H1 (cell line): ENCODE measurements around the gene AHRR. TPM values are rescaled to one million over a fixed set of nuclear protein-coding genes. Genes with fewer than 3 reads are reported as not detected.

ENCODE experiments used
- CTCF ChIA-PET: fragments of 300-600 bp; sonication (Branson Sonifier 250); formaldehyde crosslinking; loops from one replicate; lab custom pipeline; 2021; ENCODE audit not compliant: partially characterized antibody; lab: Charles Lee
- POLR2A ChIA-PET: fragments of 300-600 bp; sonication (Branson Sonifier 250); formaldehyde crosslinking; loops from one replicate; lab custom pipeline; 2021; ENCODE audit warnings: inconsistent platforms; ENCODE audit not compliant: partially characterized antibody; lab: Charles Lee
- DNase-seq, 2 experiments: peaks; one replicate each; pipeline versions ENCODE4 v3.0.0 to v3.0.0-alpha.2; 2010 to 2022; ENCODE audit warnings: low spot score in 2 of 2, low read depth in 1 of 2, mixed read lengths in 1 of 2
- FAIRE-seq: peaks from 2 replicates; lab custom pipeline; 2011; peaks lifted over from hg19 to GRCh38; lab: Jason Lieb, UNC
- H2AFZ ChIP-seq: 2 replicates; pipeline ENCODE4 v1.8.1; 2012; ENCODE audit warnings: low read length, inconsistent platforms
- H2AK5ac ChIP-seq: 2 replicates; pipeline ENCODE4 v1.6.1; 2013; ENCODE audit warnings: low read depth, low read length
- H2BK120ac ChIP-seq: replicated peaks from 2 replicates; pipeline ENCODE3; 2013; ENCODE audit warnings: low read depth, low read length, inconsistent platforms
- H2BK12ac ChIP-seq: 2 replicates; pipeline ENCODE4 v1.6.1; 2013; ENCODE audit warnings: low read depth, low read length
- H2BK15ac ChIP-seq: 2 replicates; pipeline ENCODE4 v1.6.1; 2013; ENCODE audit warnings: low read length
- H2BK20ac ChIP-seq: 2 replicates; pipeline ENCODE4 v1.6.1; 2013; ENCODE audit warnings: low read length
- H2BK5ac ChIP-seq: 2 replicates; pipeline ENCODE4 v1.6.1; 2013; ENCODE audit warnings: low read depth, low read length
- H3K14ac ChIP-seq: 2 replicates; pipeline ENCODE4 v1.6.1; 2013; ENCODE audit warnings: inconsistent platforms; ENCODE audit not compliant: insufficient read length
- H3K18ac ChIP-seq: 2 replicates; pipeline ENCODE4 v1.6.1; 2013; ENCODE audit warnings: low read length; ENCODE audit errors: extremely low read depth
- H3K23ac ChIP-seq: 2 replicates; pipeline ENCODE4 v1.6.1; 2013; ENCODE audit warnings: inconsistent platforms; ENCODE audit not compliant: insufficient read length
- H3K23me2 ChIP-seq: 2 replicates; pipeline ENCODE4 v1.6.1; 2013; ENCODE audit warnings: low read depth, low read length
- H3K27ac ChIP-seq: 2 replicates; pipeline ENCODE4 v1.6.1; 2011; ENCODE audit warnings: low read depth, low read length, inconsistent platforms
- H3K27me3 ChIP-seq, 4 experiments: replicated peaks in 1 of 4; 1 replicate in 1 of 4; 2 replicates in 3 of 4; pipeline versions ENCODE4 v1.6.1 to v1.8.1; 2011 to 2013; ENCODE audit warnings: low read length in 3 of 4, mild to moderate bottlenecking in 3 of 4, inconsistent platforms in 2 of 4, mixed read lengths in 2 of 4, moderate library complexity in 1 of 4; ENCODE audit not compliant: control insufficient read depth in 3 of 4, insufficient read depth in 3 of 4; ENCODE audit errors: extremely low read depth in 1 of 4
- H3K36me3 ChIP-seq, 4 experiments: 2 replicates each; pipeline versions ENCODE4 v1.6.1 to v1.8.1; 2011 to 2013; ENCODE audit warnings: mild to moderate bottlenecking in 4 of 4, low read length in 3 of 4, moderate library complexity in 2 of 4, control low read depth in 1 of 4, inconsistent platforms in 1 of 4; ENCODE audit not compliant: insufficient read depth in 4 of 4, control insufficient read depth in 2 of 4
- H3K4ac ChIP-seq: replicated peaks from 2 replicates; pipeline ENCODE3; 2013; ENCODE audit warnings: low read length, low read depth, mixed read lengths, inconsistent platforms; ENCODE audit not compliant: insufficient read length
- H3K4me1 ChIP-seq, 4 experiments: replicated peaks in 1 of 4; 1 replicate in 1 of 4; 2 replicates in 3 of 4; pipeline versions ENCODE4 v1.6.1 to v1.8.1; 2011 to 2013; ENCODE audit warnings: low read length in 3 of 4, inconsistent platforms in 2 of 4, mixed read lengths in 1 of 4; ENCODE audit not compliant: insufficient read depth in 4 of 4, control insufficient read depth in 3 of 4
- H3K4me2 ChIP-seq, 2 experiments: 2 replicates each; pipeline versions ENCODE4 v1.6.1 to v1.8.1; 2011 to 2013; ENCODE audit warnings: low read depth in 2 of 2, low read length in 2 of 2, control low read depth in 1 of 2, inconsistent platforms in 1 of 2, mild to moderate bottlenecking in 1 of 2; ENCODE audit not compliant: insufficient read depth in 1 of 2
- H3K4me3 ChIP-seq, 4 experiments: fragments of 200-600, 300-600 bp in 1 of 4; sonication (generic), shearing (Covaris generic), sonication (Bioruptor Twin) in 1 of 4; 2 replicates each; pipeline versions ENCODE4 v1.5.1 to v1.8.1; 2011 to 2016; ENCODE audit warnings: low read length in 4 of 4, low read depth in 3 of 4, control low read depth in 2 of 4, inconsistent platforms in 2 of 4, mild to moderate bottlenecking in 2 of 4, mixed read lengths in 1 of 4, moderate library complexity in 1 of 4; ENCODE audit not compliant: insufficient read depth in 2 of 4; ENCODE audit errors: extremely low read depth in 1 of 4
- H3K56ac ChIP-seq: replicated peaks from 2 replicates; pipeline ENCODE3; 2013; ENCODE audit warnings: low read depth, mild to moderate bottlenecking, mixed read lengths, low read length, inconsistent platforms; ENCODE audit not compliant: insufficient read length
- H3K79me1 ChIP-seq: 2 replicates; pipeline ENCODE4 v1.6.1; 2013; ENCODE audit warnings: low read depth, low read length, control low read depth
- H3K79me2 ChIP-seq, 2 experiments: 2 replicates each; pipeline versions ENCODE4 v1.6.1 to v1.8.1; 2012 to 2013; ENCODE audit warnings: low read length in 2 of 2, mild to moderate bottlenecking in 2 of 2, inconsistent platforms in 1 of 2; ENCODE audit not compliant: insufficient read depth in 2 of 2, control insufficient read depth in 1 of 2
- H3K9ac ChIP-seq, 4 experiments: replicated peaks in 1 of 4; 1 replicate in 1 of 4; 2 replicates in 3 of 4; pipeline versions ENCODE4 v1.6.1 to v1.8.1; 2011 to 2013; ENCODE audit warnings: low read depth in 3 of 4, low read length in 3 of 4, control low read depth in 2 of 4, mild to moderate bottlenecking in 2 of 4, moderate library complexity in 2 of 4, inconsistent platforms in 1 of 4; ENCODE audit errors: extremely low read depth in 1 of 4
- H3K9me3 ChIP-seq, 2 experiments: 2 replicates each; pipeline versions ENCODE4 v1.6.1 to v1.8.1; 2012 to 2013; ENCODE audit warnings: mild to moderate bottlenecking in 2 of 2, moderate library complexity in 2 of 2, control low read depth in 1 of 2, inconsistent platforms in 1 of 2, low read depth in 1 of 2, low read length in 1 of 2, mixed read lengths in 1 of 2; ENCODE audit not compliant: insufficient read depth in 2 of 2
- H4K20me1 ChIP-seq, 2 experiments: replicated peaks in 1 of 2; 2 replicates each; pipeline versions ENCODE3 to v1.8.1; 2011 to 2013; ENCODE audit warnings: inconsistent platforms in 2 of 2, low read length in 2 of 2, mild to moderate bottlenecking in 1 of 2; ENCODE audit not compliant: insufficient read depth in 2 of 2, control insufficient read depth in 1 of 2
- H4K5ac ChIP-seq: 2 replicates; pipeline ENCODE4 v1.6.1; 2013; ENCODE audit warnings: low read length, low read depth, mixed read lengths, inconsistent platforms; ENCODE audit not compliant: insufficient read length
- H4K8ac ChIP-seq: 2 replicates; pipeline ENCODE4 v1.8.0; 2013; ENCODE audit warnings: mild to moderate bottlenecking, moderate library complexity, low read length, inconsistent platforms; ENCODE audit not compliant: insufficient read depth; ENCODE audit errors: extremely low read depth
- H4K91ac ChIP-seq: replicated peaks from 2 replicates; pipeline ENCODE3; 2013; ENCODE audit warnings: low read length, mixed read lengths, inconsistent platforms; ENCODE audit not compliant: insufficient read length
- ASH2L ChIP-seq: fragments of 200-600, 300-600 bp; sonication (generic); IDR thresholded peaks from one replicate; pipeline ENCODE4 v1.7.1; 2017; ENCODE audit warnings: low read length
- CEBPB ChIP-seq: IDR thresholded peaks from 2 replicates; pipeline ENCODE4 v1.6.1; 2012; ENCODE audit warnings: low read depth, low read length
- CHD1 ChIP-seq: IDR thresholded peaks from 2 replicates; pipeline ENCODE4 v1.6.1; 2012; ENCODE audit warnings: low read depth, low read length, improper control_type of control experiment
- EP300 ChIP-seq, 2 experiments: IDR thresholded peaks; 1 replicate in 1 of 2; 2 replicates in 1 of 2; pipeline ENCODE4 v1.6.1; 2011 to 2012; ENCODE audit warnings: low read depth in 2 of 2, low read length in 2 of 2, mild to moderate bottlenecking in 2 of 2, borderline replicate concordance in 1 of 2, inconsistent platforms in 1 of 2, moderate library complexity in 1 of 2
- KDM1A ChIP-seq: fragments of 200-600, 300-600 bp; sonication (generic); IDR thresholded peaks from 2 replicates; pipeline ENCODE4 v1.7.1; 2016; ENCODE audit warnings: mild to moderate bottlenecking, low read length, borderline replicate concordance
- KDM5A ChIP-seq: fragments of 200-600 bp; IDR thresholded peaks from 2 replicates; pipeline ENCODE4 v1.7.1; 2012; ENCODE audit warnings: mild to moderate bottlenecking, low read length, inconsistent platforms, mixed read lengths
- PHF8 ChIP-seq: fragments of 200-600 bp; sonication (generic); conservative IDR thresholded peaks from 2 replicates; pipeline ENCODE4 v1.7.1; 2012; ENCODE audit warnings: low read depth, mild to moderate bottlenecking, inconsistent platforms, low read length, moderate library complexity
- POU5F1 ChIP-seq: IDR thresholded peaks from 2 replicates; pipeline ENCODE4 v1.6.1; 2011; ENCODE audit warnings: low read depth, mild to moderate bottlenecking, low read length, moderate library complexity
- RXRA ChIP-seq: IDR thresholded peaks from 2 replicates; pipeline ENCODE4 v1.6.1; 2011; ENCODE audit warnings: low read depth, mild to moderate bottlenecking, low read length, moderate library complexity; ENCODE audit not compliant: insufficient read depth
- WGBS, 2 experiments: shearing (Covaris generic) in 1 of 2; methylation state at CpG; one replicate each; pipeline versions ENCODE4 v1.1.6 to v1.1.7; 2013 to 2015; ENCODE audit warnings: low lambda C conversion rate in 2 of 2, mixed read lengths in 2 of 2, inconsistent platforms in 1 of 2, low coverage in 1 of 2, missing lambda C conversion rate in 1 of 2; ENCODE audit not compliant: insufficient replicate concordance in 2 of 2, insufficient coverage in 1 of 2, insufficient read length in 1 of 2; ENCODE audit errors: extremely low coverage in 1 of 2, missing lambda C conversion rate in 1 of 2; 5-methylcytosine and 5-hydroxymethylcytosine counted together
- polyA plus RNA-seq, 7 experiments: library from polyadenylated mRNA; depleted of rRNA in 3 of 7; stranded (reverse) in 5 of 7; unstranded in 2 of 7; fragments of >200 nt in 5 of 7; fragments of 200-250 nt in 2 of 7; gene quantifications; 1 replicate in 5 of 7; 2 replicates in 1 of 7; 4 replicates in 1 of 7; pipeline versions ENCODE4 v1.2.1 to v1.2.3, GENCODE V29; 2011 to 2013; ENCODE audit warnings: missing spikeins in 2 of 7, mixed read lengths in 2 of 7
- total RNA-seq: library from RNA; stranded (reverse); fragmentation: NEBNext Ultra II Directional; extraction: Animal tissue kit (Norgen Biotek cat#: 25700); gene quantifications from 2 replicates; pipeline ENCODE4 v1.2.1, GENCODE V29; 2021
- TF ChIP-seq, protein P1 (sequence below), 3 experiments: IDR thresholded peaks; 1 replicate in 2 of 3; 2 replicates in 1 of 3; pipeline versions ENCODE4 v1.5.1 to v1.6.1; 2011; ENCODE audit warnings: low read length in 3 of 3, mild to moderate bottlenecking in 3 of 3, inconsistent platforms in 2 of 3, low read depth in 1 of 3, moderate library complexity in 1 of 3; ENCODE audit not compliant: insufficient read depth in 1 of 3; ENCODE audit errors: control extremely low read depth in 1 of 3

The AHRR gene
- total and polyA plus RNA-seq, 2 of the 8 experiments (the other 6 are each of a cell fraction or from before 2014, with no cell fraction given), result 0.41 to 0.80 TPM

DNA sequence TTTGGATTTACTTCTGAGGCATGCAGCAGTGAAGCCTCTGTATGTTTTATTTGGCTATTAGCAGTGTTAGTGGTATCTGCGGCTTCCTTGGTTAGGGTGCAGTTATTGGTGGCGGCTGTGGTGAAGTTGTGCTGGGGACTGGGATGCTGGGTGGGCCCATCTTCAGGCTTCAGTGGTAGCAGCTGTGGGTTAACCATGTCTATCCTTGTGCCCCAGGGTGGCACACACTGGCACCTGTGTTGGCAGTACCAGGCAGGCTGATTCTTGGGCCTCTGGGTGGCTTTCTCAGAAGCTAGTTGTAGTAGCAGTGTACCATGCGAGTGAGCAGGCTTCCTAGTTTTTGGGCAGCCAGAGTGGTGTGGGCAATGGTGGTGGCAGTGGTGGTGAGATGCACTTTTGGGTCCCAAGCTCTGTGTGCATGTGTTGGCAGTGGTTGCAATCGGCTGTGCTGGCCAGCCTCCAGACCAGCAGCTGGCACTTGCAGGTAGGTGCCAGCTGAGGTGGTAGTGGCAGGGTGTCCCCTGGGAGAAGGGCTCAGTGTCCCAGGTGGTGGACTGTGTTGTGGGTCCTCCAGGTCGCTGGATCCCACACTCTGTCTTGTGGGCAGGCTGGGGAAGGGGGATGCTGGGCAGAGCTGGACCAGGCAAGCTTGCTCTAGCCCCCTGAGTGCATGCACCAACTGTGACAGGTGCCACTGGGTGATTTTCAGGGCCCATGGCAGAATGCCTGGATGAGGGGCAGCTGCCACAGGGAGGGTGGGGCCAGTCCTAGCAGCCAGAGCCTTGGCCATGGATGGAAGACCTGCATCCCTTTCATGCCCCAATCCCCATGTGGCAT, 13.6 kb downstream of the AHRR start:
- no peak overlapping the region for H3K4ac ChIP-seq
- H4K5ac ChIP-seq, result no peak overlapping the region
- no peaks in the 10 kb centered on the region for H3K79me2 ChIP-seq
- DNase-seq (no peak), FAIRE-seq (no peak)
- H2BK5ac ChIP-seq, result no peak overlapping the region
- H2AK5ac ChIP-seq, result no peak overlapping the region
- no peak overlapping the region for H4K91ac ChIP-seq
- no peak overlapping the region for H3K4me3 ChIP-seq
- H3K4me1 ChIP-seq, result no peaks in the 10 kb centered on the region; a peak in 1 of 7 replicates
- H2BK12ac ChIP-seq, result no peak overlapping the region
- no peak overlapping the region; a peak in 1 of 7 replicates for H3K9ac ChIP-seq
- H3K27me3 ChIP-seq, result no peaks in the 10 kb centered on the region; a peak in 1 of 7 replicates
- ChIA-PET CTCF (interaction anchor here (0.6 to 1.4 kb wide), 7 partner anchors 11 to 335 kb away, joined by 3 to 5 read pairs (median 4); partner anchors contain the start of gene AHRR), POLR2A (no interaction called here)
- H3K56ac ChIP-seq, result no peak overlapping the region
- H3K4me2 ChIP-seq, result no peak overlapping the region
- H3K23me2 ChIP-seq, result no peaks in the 10 kb centered on the region
- no peaks in the 10 kb centered on the region for H3K79me1 ChIP-seq
- peaks cover 0 to 6% of the 10 kb centered on the region in 2 experiments for H4K20me1 ChIP-seq
- H2AFZ ChIP-seq, result no peak overlapping the region
- H2BK15ac ChIP-seq, result no peak overlapping the region
- no peak overlapping the region for H4K8ac ChIP-seq
- no peak overlapping the region for H2BK120ac ChIP-seq
- WGBS, 2 experiments, result 86% methylated on average over 5 of the region's 5 CpGs; no CpG with 5 or more reads in 1 of the 2 experiments
- no peak overlapping the region for H3K23ac ChIP-seq
- H3K27ac ChIP-seq, result no peak overlapping the region
- H3K36me3 ChIP-seq, result no peaks in the 10 kb centered on the region
- H3K18ac ChIP-seq, result no peak overlapping the region
- H3K9me3 ChIP-seq, result no peaks in the 10 kb centered on the region
- H2BK20ac ChIP-seq, result no peak overlapping the region
- H3K14ac ChIP-seq, result no peak overlapping the region
- TF ChIP-seq CHD1 (no peak), ASH2L (no peak), PHF8 (no peak), POU5F1 (no peak), RXRA (no peak), KDM5A (no peak), CEBPB (no peak), KDM1A (no peak), EP300 (IDR thresholded peaks at IDR 0.05; ENCODE audit: borderline replicate concordance in 1 of 2, low read depth in 2 of 2, low read length in 2 of 2) (no peak)
- TF ChIP-seq, protein P1, sequence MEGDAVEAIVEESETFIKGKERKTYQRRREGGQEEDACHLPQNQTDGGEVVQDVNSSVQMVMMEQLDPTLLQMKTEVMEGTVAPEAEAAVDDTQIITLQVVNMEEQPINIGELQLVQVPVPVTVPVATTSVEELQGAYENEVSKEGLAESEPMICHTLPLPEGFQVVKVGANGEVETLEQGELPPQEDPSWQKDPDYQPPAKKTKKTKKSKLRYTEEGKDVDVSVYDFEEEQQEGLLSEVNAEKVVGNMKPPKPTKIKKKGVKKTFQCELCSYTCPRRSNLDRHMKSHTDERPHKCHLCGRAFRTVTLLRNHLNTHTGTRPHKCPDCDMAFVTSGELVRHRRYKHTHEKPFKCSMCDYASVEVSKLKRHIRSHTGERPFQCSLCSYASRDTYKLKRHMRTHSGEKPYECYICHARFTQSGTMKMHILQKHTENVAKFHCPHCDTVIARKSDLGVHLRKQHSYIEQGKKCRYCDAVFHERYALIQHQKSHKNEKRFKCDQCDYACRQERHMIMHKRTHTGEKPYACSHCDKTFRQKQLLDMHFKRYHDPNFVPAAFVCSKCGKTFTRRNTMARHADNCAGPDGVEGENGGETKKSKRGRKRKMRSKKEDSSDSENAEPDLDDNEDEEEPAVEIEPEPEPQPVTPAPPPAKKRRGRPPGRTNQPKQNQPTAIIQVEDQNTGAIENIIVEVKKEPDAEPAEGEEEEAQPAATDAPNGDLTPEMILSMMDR (IDR thresholded peaks at IDR 0.05; ENCODE audit: control extremely low read depth in 1 of 3, insufficient read depth in 1 of 3, low read depth in 1 of 3, low read length in 3 of 3), result no peak
